HG03565 (cell line): ENCODE measurements around the gene PITPNM3.

ENCODE experiments used
- ATAC-seq: cut with Tn5 transposase; IDR thresholded peaks from one replicate; pipeline ENCODE4 v1.9.1; 2021; ENCODE audit warnings: mild to moderate bottlenecking, moderate library complexity; ENCODE audit not compliant: unreplicated experiment

PITPNM3 gene

DNA sequence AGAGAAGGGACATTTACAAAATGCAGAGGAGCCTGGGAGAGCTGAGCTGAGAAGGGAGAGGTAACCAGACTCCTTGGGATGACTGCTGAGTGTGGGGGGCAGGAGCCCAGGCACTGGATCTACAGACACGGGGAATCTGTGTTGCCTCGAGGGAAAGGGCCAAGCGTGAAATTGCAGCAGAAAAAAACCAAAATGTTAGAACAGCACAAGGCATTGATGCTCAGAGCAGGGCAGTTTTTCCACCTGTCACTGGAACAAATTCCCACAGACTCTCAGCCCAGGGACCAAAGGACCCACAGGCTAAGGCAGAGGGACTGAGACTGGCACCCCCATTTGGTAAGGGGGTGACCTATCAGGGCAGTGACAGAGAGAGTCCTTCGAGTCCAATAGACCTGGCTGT is 2.0 kb downstream of the PITPNM3 start:
- no peak for ATAC-seq

DNA sequence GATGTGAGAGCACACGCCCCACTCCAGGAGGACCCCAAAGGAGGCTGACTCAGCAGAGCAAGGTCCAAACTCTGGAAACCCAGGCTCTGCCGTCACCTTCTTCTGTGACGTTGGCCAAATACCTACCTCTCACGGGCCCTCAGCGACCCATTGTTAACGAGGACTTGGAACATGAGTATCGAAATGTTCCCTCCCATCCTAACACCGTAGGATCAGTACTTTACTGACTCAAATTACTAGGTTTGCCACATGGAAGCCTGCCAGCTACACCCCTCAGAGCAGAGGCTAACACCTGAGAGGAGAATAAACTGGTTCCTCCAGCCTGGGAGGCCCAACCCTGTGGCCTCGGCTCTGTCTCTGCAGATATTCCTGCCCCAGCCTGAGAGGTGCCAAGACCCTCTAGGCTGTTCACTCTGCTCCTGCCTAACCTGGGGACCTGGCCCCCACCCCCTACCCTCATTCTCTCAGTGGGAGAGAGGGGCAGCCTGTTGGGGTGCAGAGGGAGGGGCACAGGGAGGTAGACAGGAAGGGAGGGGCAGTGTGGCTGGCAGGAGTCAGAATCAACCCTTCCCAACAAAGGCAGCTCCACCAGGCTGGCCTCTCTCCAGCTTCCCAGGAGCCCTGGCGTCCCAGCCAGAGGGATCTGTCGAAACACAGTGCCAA is 4.4 kb downstream of the PITPNM3 start:
- no peak for ATAC-seq

DNA sequence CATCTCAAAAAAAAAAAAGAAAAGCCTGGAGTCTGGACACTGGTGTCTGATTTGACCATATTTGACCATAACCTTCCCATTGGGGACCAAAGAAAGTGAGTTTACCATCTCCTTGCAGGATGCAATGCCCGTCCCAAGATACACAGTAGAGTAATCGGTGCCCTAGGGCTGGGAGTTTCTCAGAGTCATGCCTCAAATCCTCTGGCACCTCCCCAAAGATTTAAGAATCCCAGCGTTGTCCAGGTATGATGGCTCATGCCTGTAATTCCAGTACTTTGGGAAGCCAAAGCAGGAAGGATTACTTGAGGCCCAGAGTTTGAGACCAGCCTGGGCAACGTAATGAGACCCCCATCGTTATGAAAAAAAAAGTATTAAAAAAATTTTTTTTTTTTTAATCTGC is 5.0 kb downstream of the PITPNM3 start:
- ATAC-seq: no peak

DNA sequence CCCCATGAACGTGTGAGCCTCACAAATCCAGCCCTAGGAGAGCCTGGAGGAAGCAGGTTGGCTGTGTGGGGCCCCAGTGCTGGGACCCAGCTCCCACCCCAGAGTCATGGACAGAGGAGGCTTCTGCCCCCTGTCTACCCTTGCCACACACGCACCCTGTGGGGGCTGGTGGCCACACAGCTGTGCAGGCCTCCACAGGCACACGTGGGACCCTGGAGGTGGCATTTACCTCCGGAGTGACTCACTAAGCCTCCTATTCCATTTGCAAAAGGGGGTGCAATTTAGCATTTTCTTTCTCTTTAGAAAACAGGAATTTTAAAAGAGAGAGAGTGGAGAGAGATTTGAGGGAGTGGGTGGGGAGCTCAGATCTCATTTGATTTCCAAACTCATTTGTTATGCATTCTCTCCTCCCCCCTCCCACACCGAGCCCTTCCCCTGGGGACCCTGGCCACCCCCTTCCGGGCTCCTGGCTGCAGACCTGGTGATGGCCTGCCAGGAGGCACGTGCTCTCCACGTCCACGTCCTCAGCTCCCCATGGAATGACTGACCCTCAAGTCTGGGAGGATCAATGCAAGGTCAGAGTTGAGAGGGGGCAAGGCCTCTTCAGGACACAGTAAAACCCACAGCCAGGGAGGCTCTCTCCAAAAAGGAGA is 6.8 kb downstream of the PITPNM3 start:
- no peak for ATAC-seq

DNA sequence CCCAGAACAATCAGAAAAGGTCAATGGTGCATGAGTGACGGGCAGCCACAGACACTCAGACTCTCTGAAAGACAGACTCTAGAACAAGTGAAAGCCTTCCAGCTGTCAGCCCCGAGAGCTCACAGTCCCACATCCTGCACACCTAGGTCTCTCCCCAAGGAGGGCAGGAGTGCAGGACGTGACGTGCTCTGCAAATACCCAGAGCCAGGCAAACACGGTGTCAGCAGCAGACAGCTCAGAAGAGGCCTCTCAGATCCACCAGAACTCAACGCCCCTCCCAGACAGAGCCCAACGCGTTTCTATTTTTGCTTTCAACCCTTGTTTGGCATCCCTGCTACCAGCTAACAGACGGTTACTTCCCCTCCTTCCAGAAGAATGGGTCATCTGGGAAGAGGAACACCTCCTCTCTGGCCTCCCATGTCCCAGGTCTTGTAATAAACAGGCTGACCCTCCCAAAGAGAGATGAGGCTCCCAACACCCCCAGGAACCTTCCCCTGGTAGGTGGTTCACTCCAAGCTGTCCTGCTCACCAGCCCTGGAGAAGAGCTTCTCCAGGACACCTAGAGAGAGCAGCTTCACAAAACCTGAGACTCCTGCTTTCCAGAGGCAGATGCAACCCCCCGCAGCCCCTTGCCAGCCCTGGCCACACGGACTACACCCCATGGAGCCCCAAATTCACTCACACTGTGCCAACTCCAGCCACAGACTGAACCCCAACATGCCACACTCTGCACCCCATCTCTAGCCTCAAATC is 7.6 kb downstream of the PITPNM3 start:
- no peak for ATAC-seq

DNA sequence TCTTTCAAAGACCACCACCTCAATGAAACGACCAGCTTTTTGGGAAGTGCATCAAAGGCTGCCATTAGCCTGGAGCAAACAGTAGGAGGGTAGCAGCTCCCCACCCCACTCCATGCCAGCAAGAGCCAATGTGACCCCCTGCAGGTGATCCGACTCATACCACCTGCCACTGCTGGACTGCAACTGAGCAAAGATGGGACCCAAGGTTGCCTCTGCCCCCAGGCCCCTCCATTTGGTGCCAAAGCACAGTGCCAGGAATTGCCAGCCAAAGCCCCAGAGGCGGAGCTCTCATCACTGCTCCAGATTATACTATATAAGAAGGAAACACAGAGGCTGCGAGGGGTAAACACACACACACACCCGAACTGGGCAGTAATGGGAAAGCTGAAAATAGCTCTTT is 8.3 kb downstream of the PITPNM3 start:
- ATAC-seq: no peak

DNA sequence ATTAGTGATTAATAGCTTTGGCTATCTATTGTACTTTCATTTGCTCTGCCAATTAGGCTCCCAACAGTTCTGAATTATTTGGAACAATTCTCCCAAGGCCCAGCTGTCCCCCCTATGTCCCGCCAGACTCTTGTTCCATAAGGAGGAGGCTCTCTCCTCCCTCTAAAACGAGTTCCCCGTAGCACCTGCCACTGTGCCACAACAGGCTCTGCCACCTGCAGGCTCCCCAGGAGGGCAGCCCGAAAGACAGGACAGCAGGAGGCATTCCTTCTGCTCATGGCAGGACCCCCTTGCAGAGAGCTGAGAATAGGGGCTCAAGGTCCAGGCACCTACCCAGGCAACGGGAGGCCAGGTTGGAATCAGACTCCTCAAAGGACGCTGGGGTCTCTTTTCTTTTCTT is 9.0 kb downstream of the PITPNM3 start:
- ATAC-seq: no peak

DNA sequence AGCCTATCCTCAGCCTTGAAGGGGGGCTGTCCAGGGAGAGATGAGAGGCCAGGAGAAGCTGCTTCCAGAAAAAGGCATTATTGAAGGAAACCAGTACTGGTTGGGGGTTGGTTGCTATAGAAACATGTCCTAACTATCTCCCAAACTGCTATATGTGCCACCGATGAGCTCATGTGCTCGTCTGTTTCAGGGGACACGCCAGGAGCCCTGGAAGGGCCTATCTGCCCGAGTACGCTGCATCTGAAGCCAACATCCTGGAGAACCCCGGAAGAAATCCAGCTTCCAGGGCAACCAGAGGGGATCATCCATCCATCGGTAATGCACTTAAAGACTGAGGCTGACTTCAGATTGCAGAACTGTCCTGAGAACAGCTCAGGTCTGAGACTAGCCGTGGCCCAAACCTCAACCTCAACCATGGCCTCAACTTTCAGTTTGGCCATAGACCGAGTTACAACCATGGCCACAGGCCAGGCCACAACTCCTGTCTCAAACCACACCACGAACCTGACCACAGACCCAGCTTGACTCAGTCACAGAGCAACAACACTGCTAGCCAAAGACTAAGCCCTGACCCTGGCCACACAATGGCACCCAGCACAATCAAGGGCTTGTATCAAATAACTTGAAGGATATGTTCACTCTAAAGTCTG is 10.2 kb downstream of the PITPNM3 start:
- ATAC-seq: no peak

DNA sequence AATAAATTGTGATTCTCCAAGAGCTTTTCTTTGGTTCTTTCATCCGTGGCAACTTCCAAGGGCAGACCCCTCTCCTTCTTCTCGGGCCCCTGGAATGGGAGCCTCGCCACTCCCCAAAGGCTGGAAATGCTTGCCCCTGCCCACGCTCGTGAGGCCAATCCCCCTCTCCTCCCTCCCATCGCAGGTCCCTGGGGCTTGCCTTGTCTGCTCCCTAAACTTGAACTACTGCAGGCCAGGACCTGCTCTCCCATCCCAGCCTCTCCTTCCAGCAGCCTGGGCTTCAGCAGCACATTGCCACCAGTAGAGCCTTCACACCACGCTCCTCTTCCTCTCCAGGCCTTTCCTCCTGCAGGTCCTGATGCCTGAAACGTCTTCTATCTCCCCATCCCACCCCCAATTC is 11.1 kb downstream of the PITPNM3 start:
- no peak for ATAC-seq

DNA sequence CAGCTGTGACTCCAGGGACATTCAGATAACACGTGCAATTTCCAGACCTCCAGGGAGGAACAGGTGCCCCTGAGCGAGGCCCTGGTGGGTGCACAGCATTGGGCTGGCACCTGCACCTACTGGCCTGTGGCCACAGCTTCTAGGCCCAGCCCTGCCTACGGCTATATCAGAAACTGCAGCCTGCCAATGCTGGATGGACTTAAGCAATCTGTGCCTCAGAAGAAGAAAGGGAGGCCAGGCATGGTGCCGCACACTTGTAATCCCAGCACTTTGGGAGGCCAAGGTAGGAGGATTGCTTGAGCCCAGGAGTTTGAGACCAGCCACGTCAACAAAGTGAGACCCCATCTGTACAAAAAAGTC is 12.4 kb downstream of the PITPNM3 start:
- ATAC-seq: no peak

DNA sequence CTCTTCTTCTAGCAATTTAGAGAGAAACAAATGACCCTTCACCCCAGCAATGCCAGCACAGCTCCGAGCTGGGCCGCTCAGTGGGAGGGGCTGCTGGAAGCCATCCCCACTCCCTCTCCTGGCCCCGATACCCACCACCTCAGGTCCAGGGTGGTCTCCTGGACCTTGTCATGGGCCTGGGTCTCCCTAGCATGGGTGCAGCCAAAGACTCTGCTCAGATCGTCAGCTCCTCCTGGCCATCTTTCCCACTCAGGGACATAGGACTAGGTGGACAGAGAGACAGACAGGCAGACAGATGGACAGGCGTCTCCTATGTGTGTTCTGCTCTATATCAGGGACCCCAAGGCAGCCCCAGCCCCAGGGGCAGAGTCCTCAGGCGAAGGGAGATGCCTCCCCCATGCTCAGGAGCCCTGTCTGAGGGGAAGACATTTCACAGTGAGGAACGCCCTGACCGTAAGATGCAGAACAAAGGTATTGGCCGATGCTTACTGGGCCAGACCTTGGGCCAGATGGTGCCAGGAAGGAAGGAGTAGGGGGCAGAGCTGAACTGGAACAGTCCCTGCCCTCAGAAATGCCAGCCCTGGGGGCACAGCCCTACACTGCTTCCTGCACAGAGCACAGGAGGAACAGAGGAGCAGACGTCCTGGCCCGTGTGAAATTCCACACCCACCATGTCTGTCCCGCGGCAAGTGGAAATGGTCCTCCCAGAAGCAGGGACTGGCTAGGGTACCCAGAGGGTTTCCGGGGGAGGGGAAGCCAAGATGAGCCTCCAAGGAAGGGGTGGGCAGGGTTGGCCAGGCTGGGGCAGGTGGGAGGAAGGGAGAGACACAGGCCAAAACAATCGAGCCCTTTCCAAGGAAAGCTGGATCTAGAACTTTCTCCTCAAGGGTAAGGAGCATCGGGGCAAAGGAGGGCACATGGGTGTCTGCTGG is 13.0 kb downstream of the PITPNM3 start:
- ATAC-seq: no peak

DNA sequence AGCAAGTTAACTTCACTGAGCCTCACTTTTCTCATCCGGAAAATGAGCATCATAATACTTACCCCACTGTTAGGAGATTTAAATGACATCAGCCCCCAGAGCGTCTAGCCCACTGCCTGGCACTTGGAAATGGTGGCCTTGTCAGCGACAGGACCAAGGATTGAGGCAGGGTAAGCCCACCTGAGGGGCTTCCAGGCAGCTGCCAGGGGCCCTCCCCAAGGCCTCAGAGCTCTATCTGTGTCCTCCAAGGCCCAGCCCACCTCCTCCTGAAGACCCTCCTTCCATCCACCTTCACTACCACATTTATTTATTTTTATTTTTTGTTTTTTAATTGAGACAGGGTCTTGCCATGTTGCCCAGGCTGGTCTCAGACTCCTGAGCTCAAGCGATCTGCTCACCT is 13.8 kb downstream of the PITPNM3 start:
- no peak for ATAC-seq

DNA sequence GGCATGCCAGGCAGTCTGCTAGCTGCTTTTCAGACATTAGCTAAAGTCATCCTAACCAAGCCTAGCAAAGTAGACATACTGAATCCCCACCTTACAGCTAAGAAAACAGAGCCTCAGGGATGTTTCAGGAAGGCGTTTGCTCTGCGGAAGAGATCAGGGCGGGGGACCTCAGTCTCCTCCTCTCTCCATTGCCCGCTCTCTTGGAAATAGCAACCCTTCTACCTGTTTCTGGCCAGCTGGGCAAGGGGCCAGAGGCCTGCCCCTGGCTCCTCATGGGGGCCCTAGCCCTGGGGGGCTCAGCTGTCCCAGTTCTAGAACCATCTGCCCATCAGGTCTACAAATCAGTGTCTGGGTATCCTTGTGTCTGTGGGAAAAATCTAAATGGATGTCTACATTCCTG is 14.5 kb downstream of the PITPNM3 start:
- ATAC-seq: no peak

DNA sequence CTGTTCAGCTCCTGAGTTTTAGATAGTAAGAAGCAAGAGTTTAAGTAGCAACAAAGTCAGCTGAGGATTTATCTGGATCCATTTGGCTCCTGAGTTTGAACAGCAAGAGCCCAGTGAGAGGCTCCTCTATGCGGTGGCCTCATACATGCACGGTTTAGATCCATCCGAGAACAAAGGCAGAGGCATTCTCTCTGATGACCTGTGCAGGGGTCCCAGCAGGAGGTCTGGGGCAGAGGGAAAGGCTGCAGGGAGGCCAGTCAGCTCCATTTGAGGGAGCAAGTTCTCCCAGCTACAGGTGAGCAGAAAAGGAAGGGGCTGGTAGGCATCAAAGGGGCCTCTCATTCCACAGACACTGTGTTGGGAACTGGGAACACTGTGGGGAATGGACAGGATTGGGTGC is 16.5 kb downstream of the PITPNM3 start:
- no peak for ATAC-seq

DNA sequence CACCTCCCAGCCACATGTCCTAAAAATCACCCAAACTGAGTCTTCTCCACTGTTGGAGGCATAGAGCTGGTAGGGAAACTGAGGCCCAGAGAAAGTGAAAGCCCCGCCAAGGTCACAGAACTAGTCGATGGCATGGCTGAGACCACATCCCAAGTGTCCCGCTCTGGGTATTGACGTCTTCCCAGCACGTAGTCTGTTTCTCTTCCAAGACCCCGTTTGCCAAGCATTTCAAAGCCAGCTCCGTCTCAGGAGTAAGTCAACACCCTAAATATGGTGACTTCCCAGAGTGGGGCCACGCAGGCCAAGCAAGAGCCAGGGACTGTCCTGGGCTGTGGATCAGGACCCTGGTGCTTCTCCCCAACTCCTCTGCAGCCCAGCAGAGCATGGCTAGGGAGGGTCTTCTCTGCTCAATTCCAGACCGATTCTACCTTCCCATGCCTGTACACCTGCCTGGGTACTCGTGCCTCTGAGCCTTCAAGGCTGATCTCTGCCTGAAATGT is 19.7 kb downstream of the PITPNM3 start:
- ATAC-seq: no peak

DNA sequence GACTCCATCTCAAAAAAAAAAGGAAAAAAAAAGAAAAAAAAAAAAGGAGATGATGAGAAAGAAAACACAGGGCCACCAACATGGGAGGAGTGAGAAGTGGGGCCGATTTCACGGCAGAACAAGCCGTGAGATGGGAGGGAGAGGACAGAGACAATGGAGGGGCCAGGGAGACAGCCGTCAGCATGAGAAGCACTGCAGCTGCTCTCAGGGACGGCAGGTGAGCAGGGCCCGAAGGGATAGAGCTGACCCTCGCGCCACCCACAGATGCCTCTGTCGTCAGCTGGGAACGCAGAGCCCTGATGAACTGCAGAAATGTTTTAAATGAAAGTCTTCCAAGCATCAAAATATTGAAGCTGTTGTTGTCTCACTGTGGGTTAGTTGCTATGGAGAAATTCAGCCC is 20.3 kb downstream of the PITPNM3 start:
- ATAC-seq: no peak

DNA sequence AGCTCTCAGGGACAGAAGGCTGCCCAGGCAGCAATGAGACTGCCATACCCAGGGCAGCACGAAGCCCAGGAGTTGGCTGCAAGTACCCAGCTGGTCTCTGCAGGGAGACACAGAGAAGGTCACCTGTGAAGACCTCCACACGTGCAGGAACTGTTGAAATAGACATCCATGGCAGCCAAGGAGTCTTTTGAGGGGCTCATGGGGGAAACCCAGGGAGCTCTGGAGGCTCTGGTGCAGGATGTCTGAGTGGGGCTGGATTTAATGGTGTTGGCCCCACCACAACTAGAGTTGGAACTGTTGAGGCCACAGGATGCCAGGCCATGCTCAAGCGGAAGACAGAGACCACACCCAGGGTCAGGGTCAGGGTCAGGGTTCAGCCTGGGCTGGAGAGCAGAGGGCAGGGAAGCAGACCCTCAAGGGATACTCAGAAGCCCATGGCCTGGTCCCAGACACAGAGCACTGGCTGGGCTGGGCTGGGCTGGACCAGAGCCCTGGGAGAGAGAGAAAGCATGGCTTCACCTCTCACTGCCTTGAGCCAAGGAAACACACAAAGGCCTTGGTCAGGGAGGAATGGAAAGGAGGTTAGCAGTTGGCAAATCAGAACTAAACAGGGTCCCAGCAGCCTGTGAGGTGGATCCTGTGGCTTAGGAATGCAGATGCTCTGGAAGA is 21.4 kb downstream of the PITPNM3 start:
- no peak for ATAC-seq

DNA sequence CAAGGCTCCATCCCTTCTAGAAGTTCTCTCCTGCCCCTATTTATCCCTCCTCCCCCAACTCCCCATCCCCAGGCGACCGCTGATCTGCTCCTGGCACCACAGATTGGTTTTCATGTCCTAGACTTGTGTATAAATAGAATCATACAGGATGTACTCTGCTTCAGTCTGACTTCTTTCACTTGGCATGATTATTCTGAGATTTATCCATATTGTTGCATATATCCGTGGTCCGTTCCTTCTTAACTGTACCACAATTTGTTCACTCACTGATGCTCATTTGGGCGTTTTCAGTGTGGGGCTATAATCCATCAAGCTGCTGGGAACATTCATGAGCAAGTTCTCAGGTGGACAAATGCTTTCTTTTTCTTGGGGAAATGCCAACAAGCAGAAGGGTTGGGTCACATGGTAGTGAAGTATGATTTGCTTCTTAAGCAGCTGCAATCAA is 23.9 kb downstream of the PITPNM3 start:
- no peak for ATAC-seq

DNA sequence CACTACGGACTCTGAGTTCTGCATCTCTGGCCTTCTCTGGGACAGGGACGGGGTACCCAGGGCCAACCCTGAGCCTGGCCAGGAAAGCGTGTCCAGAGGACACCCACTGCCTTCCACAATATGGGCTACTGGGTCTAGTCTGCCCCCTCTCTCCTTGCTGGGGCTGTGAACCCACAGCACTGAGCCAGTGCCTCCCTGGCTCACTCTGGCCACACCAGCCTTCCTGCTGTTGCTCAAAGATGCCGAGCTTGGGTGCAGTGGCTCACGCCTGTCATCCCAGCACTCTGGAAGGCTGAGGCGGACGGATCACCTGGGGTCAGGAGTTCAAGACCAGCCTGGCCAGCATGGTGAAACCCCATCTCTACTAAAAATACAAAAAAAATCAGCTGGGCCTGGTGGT is 24.8 kb downstream of the PITPNM3 start:
- no peak for ATAC-seq

DNA sequence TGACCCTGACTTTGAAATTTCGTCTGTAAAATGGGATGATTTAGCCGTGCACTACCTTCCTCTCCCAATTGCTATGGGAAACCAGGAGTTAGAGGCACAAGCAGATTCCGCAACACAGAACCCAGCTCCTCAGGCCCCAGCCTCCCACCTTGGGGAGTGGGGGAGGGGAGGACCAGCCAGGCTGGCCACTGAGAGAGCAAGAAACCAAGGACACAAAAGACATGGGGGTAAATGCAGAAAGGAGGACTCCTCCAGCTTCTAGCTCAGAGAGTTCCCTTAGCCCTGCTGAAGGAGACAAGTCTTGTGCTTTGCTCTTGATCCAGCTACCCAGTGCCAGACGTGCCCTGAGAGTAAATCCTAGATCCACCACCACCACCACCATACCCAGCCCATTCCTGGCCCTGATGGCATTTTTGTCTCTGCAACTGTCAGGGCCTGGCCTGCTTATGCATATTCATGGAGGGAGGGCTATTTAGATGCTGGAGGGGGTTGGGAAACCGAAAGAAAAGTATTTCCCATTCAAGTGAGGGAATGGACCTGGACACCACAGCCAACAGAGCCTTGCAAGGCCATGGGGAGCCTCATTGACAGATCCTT is 25.9 kb downstream of the PITPNM3 start:
- ATAC-seq: no peak
